DND-41 (cell line): ENCODE data around the gene EEFSEC.

ENCODE experiments used
- ATAC-seq: fragments of 200-7000 bp; cut with Tn5 transposase; 3 replicates; pipeline ENCODE4 v1.9.1; 2021; ENCODE audit warnings: low read depth; ENCODE audit not compliant: insufficient read depth
- DNase-seq: peaks from one replicate; pipeline ENCODE4 v3.0.0-alpha.2; 2020
- H2AFZ ChIP-seq: 2 replicates; pipeline ENCODE4 v1.6.0; 2012; ENCODE audit warnings: low read depth, low read length
- H3K27ac ChIP-seq: 2 replicates; pipeline ENCODE4 v1.5.1; 2012; ENCODE audit warnings: low read length, inconsistent platforms
- H3K27me3 ChIP-seq: fragments of 200-600 bp; sonication (generic); 2 replicates; pipeline ENCODE4 v1.6.0; 2012; ENCODE audit warnings: low read length, mild to moderate bottlenecking, inconsistent platforms; ENCODE audit not compliant: insufficient read depth, poor library complexity
- H3K36me3 ChIP-seq: 2 replicates; pipeline ENCODE4 v1.5.1; 2012; ENCODE audit warnings: low read length, inconsistent platforms; ENCODE audit not compliant: insufficient read depth
- H3K4me1 ChIP-seq: 2 replicates; pipeline ENCODE4 v1.5.1; 2012; ENCODE audit warnings: mild to moderate bottlenecking, low read length; ENCODE audit not compliant: insufficient read depth
- H3K4me2 ChIP-seq: 2 replicates; pipeline ENCODE4 v1.6.0; 2012; ENCODE audit warnings: mild to moderate bottlenecking, moderate library complexity, low read length, inconsistent platforms; ENCODE audit not compliant: insufficient read depth
- H3K4me3 ChIP-seq, 2 experiments: fragments of 200-600 bp in 1 of 2; shearing (Covaris generic) in 1 of 2; 2 replicates each; pipeline ENCODE4 v1.5.1; 2012 to 2016; ENCODE audit warnings: inconsistent platforms in 2 of 2, low read length in 2 of 2, mild to moderate bottlenecking in 2 of 2, low read depth in 1 of 2, moderate library complexity in 1 of 2
- H3K79me2 ChIP-seq: 2 replicates; pipeline ENCODE4 v1.6.0; 2012; ENCODE audit warnings: low read length, inconsistent platforms; ENCODE audit not compliant: insufficient read depth
- H3K9ac ChIP-seq: 2 replicates; pipeline ENCODE4 v1.6.0; 2012; ENCODE audit warnings: low read depth, mild to moderate bottlenecking, inconsistent platforms, low read length, moderate library complexity
- H3K9me3 ChIP-seq: 2 replicates; pipeline ENCODE4 v1.5.1; 2012; ENCODE audit warnings: low read length, moderate library complexity, mild to moderate bottlenecking, inconsistent platforms; ENCODE audit not compliant: insufficient read depth, severe bottlenecking
- H4K20me1 ChIP-seq: 2 replicates; pipeline ENCODE4 v1.6.0; 2012; ENCODE audit warnings: low read length; ENCODE audit not compliant: insufficient read depth
- CTCF ChIP-seq: IDR thresholded peaks from 2 replicates; pipeline ENCODE4 v1.5.1; 2012; ENCODE audit warnings: borderline replicate concordance, low read length, moderate library complexity, mild to moderate bottlenecking; ENCODE audit not compliant: poor library complexity, severe bottlenecking; ENCODE audit errors: extremely low read depth
- EZH2 ChIP-seq: IDR thresholded peaks from 3 replicates; pipeline ENCODE4 v1.6.1; 2012; ENCODE audit warnings: borderline replicate concordance, low read depth, mild to moderate bottlenecking, moderate library complexity, low read length, inconsistent platforms; ENCODE audit not compliant: severe bottlenecking

Gene EEFSEC

GRCh38 chr3:128269006-128269775 lies 115.9 kb downstream of the EEFSEC start:
- H3K4me3 ChIP-seq: no peak overlapping the region
- H3K9ac ChIP-seq: no peak overlapping the region
- no peaks in the 10 kb centered on the region for H3K27me3 ChIP-seq
- H3K4me2 ChIP-seq: no peak overlapping the region
- H4K20me1 ChIP-seq: no peaks in the 10 kb centered on the region
- no peaks in the 10 kb centered on the region for H3K4me1 ChIP-seq
- no peak overlapping the region for H2AFZ ChIP-seq
- H3K9me3 ChIP-seq: no peaks in the 10 kb centered on the region
- TF ChIP-seq EZH2 (no peak), CTCF (no peak)
- peaks cover 23% of the 10 kb centered on the region; the same call in 1 of the 2 replicates for H3K36me3 ChIP-seq
- H3K79me2 ChIP-seq: no peaks in the 10 kb centered on the region
- DNase-seq (no peak), ATAC-seq (no peak)
- no peak overlapping the region for H3K27ac ChIP-seq

DNA sequence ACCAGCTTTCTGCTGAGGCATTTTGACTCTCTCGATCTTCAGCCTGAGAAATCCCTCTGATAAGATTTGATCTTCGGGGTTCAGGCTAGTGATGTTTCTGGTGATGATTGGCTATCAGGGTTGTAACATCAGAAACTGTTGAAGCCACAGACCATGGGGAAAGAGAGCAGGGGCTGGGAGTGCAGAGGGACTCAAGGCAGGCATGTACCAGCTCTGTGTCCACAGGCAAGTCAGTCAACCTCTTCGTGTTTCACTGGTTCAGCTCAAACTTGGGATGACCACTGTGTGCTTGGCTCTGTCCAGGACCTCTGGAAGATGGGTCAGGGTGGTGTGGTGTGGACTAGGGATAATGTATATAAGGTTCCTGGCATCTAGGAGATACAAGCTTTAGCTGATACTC lies 116.5 kb downstream of the EEFSEC start:
- Histone ChIP-seq H3K4me2 (no peak overlapping the region), H3K4me1 (no peaks in the 10 kb centered on the region), H3K27me3 (no peaks in the 10 kb centered on the region)

GRCh38 chr3:128270559-128271492 lies 117.5 kb downstream of the EEFSEC start:
- Histone ChIP-seq H3K9me3 (no peaks in the 10 kb centered on the region), H3K4me1 (no peaks in the 10 kb centered on the region), H3K36me3 (0 out of 2 replicates have a peak, but pooled peaks cover 11% of the 10 kb centered on the region), H3K27ac (no peak overlapping the region), H3K79me2 (no peaks in the 10 kb centered on the region), H3K9ac (no peak overlapping the region), H3K4me3 (no peak overlapping the region), H2AFZ (no peak overlapping the region), H3K27me3 (no peaks in the 10 kb centered on the region), H3K4me2 (no peak overlapping the region), H4K20me1 (no peaks in the 10 kb centered on the region)
- ATAC-seq: no peak
- TF ChIP-seq EZH2 (no peak), CTCF (no peak)
- DNase-seq: no peak

More for the DNA sequence above, 116.5 kb downstream of the EEFSEC start:
- Histone ChIP-seq H3K4me3 (no peak overlapping the region), H3K79me2 (no peaks in the 10 kb centered on the region), H3K9me3 (no peaks in the 10 kb centered on the region), H3K9ac (no peak overlapping the region), H2AFZ (no peak overlapping the region), H3K36me3 (peaks cover 19% of the 10 kb centered on the region; the same call in 1 of the 2 replicates), H4K20me1 (no peaks in the 10 kb centered on the region), H3K27ac (no peak overlapping the region)
- no peak for TF ChIP-seq EZH2
- no peak for TF ChIP-seq CTCF
- no peak for DNase-seq
- ATAC-seq: no peak
